Heart left ventricle (tissue), 16 donors: ENCODE results near the gene DYSF. TPM values are rescaled to one million over a fixed set of nuclear protein-coding genes. Genes with fewer than 3 reads are reported as not detected.

Experiments
- ATAC-seq, 4 donors: fragments of 200-7000 bp; cut with Tn5 transposase; one replicate each; pipeline ENCODE4 v1.9.1; 2020 to 2022; ENCODE audit warnings: moderate library complexity in 4 of 4, mild to moderate bottlenecking in 3 of 4, moderate number of reproducible peaks in 1 of 4
- DNase-seq, 5 donors: peaks; one replicate each; pipeline ENCODE4 v3.0.0-alpha.2; 2020
- H3K27ac ChIP-seq, 12 donors: fragments of 200-600 bp; sonication (generic) in 4 of 12; one replicate each; pipeline versions ENCODE4 v1.5.0 to v1.8.0; 2016 to 2022; ENCODE audit warnings: mild to moderate bottlenecking in 2 of 12
- H3K27me3 ChIP-seq, 9 donors: fragments of 200-600 bp; sonication (generic) in 2 of 9; one replicate each; pipeline versions ENCODE4 v1.5.1 to v1.8.0; 2016 to 2022; ENCODE audit warnings: mild to moderate bottlenecking in 3 of 9
- H3K36me3 ChIP-seq, 9 donors: fragments of 200-600 bp; sonication (generic) in 2 of 9; one replicate each; pipeline versions ENCODE4 v1.5.0 to v1.8.0; 2018 to 2022; ENCODE audit warnings: mild to moderate bottlenecking in 2 of 9
- H3K4me1 ChIP-seq, 12 donors: fragments of 200-600 bp; sonication (generic) in 4 of 12; one replicate each; pipeline versions ENCODE4 v1.5.0 to v1.8.0; 2016 to 2022; ENCODE audit warnings: mild to moderate bottlenecking in 3 of 12
- H3K4me3 ChIP-seq, 12 donors: fragments of 200-600 bp; sonication (generic) in 4 of 12; one replicate each; pipeline versions ENCODE4 v1.5.0 to v1.8.0; 2017 to 2022; ENCODE audit warnings: mild to moderate bottlenecking in 9 of 12, moderate library complexity in 4 of 12
- H3K9me3 ChIP-seq, 12 donors: fragments of 200-600 bp; sonication (generic) in 4 of 12; one replicate each; pipeline versions ENCODE4 v1.5.0 to v1.8.0; 2016 to 2022; ENCODE audit warnings: mild to moderate bottlenecking in 1 of 12
- CTCF ChIP-seq, 12 donors: fragments of 200-600 bp; sonication (generic) in 4 of 12; IDR thresholded peaks; one replicate each; pipeline versions ENCODE4 v1.5.0 to v1.8.0; 2018 to 2022; ENCODE audit warnings: antibody characterized with exemption in 12 of 12, mild to moderate bottlenecking in 5 of 12
- POLR2A ChIP-seq, 2 donors: fragments of 450-650 bp; IDR thresholded peaks; one replicate each; pipeline ENCODE4 v1.6.1; 2017; ENCODE audit warnings: antibody characterized with exemption in 2 of 2, mild to moderate bottlenecking in 2 of 2, moderate library complexity in 2 of 2
- WGBS, 4 donors: extraction: QIAGEN DNeasy Blood & Tissue Kit in 2 of 4; methylation state at CpG; one replicate each; pipeline versions ENCODE4 v1.1.5 to v1.1.7; 2013 to 2018; 5-methylcytosine and 5-hydroxymethylcytosine counted together
- intact Hi-C, 10 donors: fragments of 100-400 bp; cut with DNase I; formaldehyde crosslinking; loops; one replicate each; pipeline versions ENCODE4 v1.11.1 to v1.14.2; 2022
- polyA plus RNA-seq, 2 donors: library from polyadenylated mRNA; stranded (reverse); fragments of 200-250 nt; gene quantifications; one replicate each; pipeline ENCODE4 v1.2.3, GENCODE V29; 2013
- total RNA-seq, 9 donors: library from RNA; depleted of rRNA in 2 of 9; stranded (reverse); fragments of >200 nt in 2 of 9; fragmentation: NEBNext Ultra II Directional in 3 of 9; extraction: Animal tissue kit (Norgen Biotek cat#: 25700) in 3 of 9; gene quantifications; one replicate each; pipeline versions ENCODE4 v1.1.0 to v1.2.4, GENCODE V29; 2016 to 2023
- donor health status: ischemic (EF 13 %, LVEDD 7.1; RV severe dilation, severe dysfunction).
- donor health status: healthy with polysubstance abuse.
- donor health status: DM: no; HTN: yes; CAD: no.
- donor health status: DM: no; HTN: no; CAD: no.
- donor health status: ischemic (EF 25% LVEDD 6.9; RV normal size, moderate dysfunction).
- donor health status: ischemic (EF 25% LVEDD 5.7; RV mildly dilated, moderate dysfunction).
- donor health status: healthy.
- donor health status: DM: yes; HTN: yes; CAD: no.
- donor health status: ischemic (EF 35%, LVEDD 5.7; RV mildly dilated, moderate dysfunction).
- donor health status: nonischemic (EF 11% LVEDD 7.7; RV severe dilation, severe dysfunction).
- donor health status: DM: yes; HTN: yes; CAD: no.
- donor health status: PGD.
- donor health status: ischemic (EF 29% LVEDD 5.4; RV normal size, mild dysfunction).
- donor health status: nonischemic (EF 23%, LVEDD 6.1; RV moderate dilation, normal function).

DYSF gene
- total and polyA plus RNA-seq, 11 donors, result 25.5 to 99.9 (median 78.6) TPM

GRCh38 chr2:71461304-71461671 lies 7.9 kb downstream of the DYSF start:
- H3K27me3 ChIP-seq, result no peaks in the 10 kb centered on the region
- DNase-seq, result no peak
- intact Hi-C loops, result loop anchor here in 7 of 10 donors (1.0 to 5.0 kb wide), 3 partner anchors 46 to 50 kb away; no protein-coding TSS in a partner anchor
- WGBS, 4 donors, result 31 to 41% (median 34%) methylated on average over 5 of the region's 5 CpGs
- TF ChIP-seq POLR2A (IDR thresholded peaks at IDR 0.05) (no peak), CTCF (IDR thresholded peaks at IDR 0.05) (no peak)
- no peak for ATAC-seq
- H3K27ac ChIP-seq, result peak overlapping the region in 6 of 12 donors; percentile 31 to 92 (median 72)
- peaks cover 0 to 9% (median 0%) of the 10 kb centered on the region in 12 donors for H3K9me3 ChIP-seq
- H3K4me1 ChIP-seq, result peaks cover 0 to 84% (median 63%) of the 10 kb centered on the region in 12 donors
- H3K36me3 ChIP-seq, result no peaks in the 10 kb centered on the region
- H3K4me3 ChIP-seq, result no peak overlapping the region

GRCh38 chr2:71462056-71462605 lies 8.8 kb downstream of the DYSF start:
- no peaks in the 10 kb centered on the region for H3K36me3 ChIP-seq
- H3K27ac ChIP-seq, result peak overlapping the region in 1 of 12 donors; percentile 20
- WGBS, 4 donors, result 84 to 96% (median 91%) methylated on average over 4 to 8 of the region's 8 CpGs
- intact Hi-C loops, result loop anchor here in 2 of 10 donors (2.0 to 5.0 kb wide), 2 partner anchors 43 to 45 kb away; no protein-coding TSS in a partner anchor
- peaks cover 0 to 9% (median 0%) of the 10 kb centered on the region in 12 donors for H3K9me3 ChIP-seq
- peaks cover 0 to 84% (median 56%) of the 10 kb centered on the region in 12 donors for H3K4me1 ChIP-seq
- DNase-seq, result no peak
- TF ChIP-seq POLR2A (IDR thresholded peaks at IDR 0.05) (no peak), CTCF (IDR thresholded peaks at IDR 0.05) (no peak)
- no peak for ATAC-seq
- H3K27me3 ChIP-seq, result no peaks in the 10 kb centered on the region
- H3K4me3 ChIP-seq, result no peak overlapping the region

- H3K9me3 ChIP-seq, result peaks cover 0 to 9% (median 0%) of the 10 kb centered on the region in 12 donors
- no peak overlapping the region for H3K27ac ChIP-seq
- H3K4me3 ChIP-seq, result no peak overlapping the region
- H3K27me3 ChIP-seq, result no peaks in the 10 kb centered on the region
- H3K4me1 ChIP-seq, result peaks cover 0 to 84% (median 57%) of the 10 kb centered on the region in 12 donors
- 88 to 92% (median 89%) methylated on average over 4 to 5 of the region's 5 CpGs for WGBS, 4 donors
- no peak for ATAC-seq
- intact Hi-C loops, result loop anchor here in 2 of 10 donors (2.0 to 5.0 kb wide), 2 partner anchors 42 to 45 kb away; no protein-coding TSS in a partner anchor
- no peak for DNase-seq
- no peaks in the 10 kb centered on the region for H3K36me3 ChIP-seq
- TF ChIP-seq CTCF (IDR thresholded peaks at IDR 0.05) (no peak), POLR2A (IDR thresholded peaks at IDR 0.05) (no peak)
These were observed 9.4 kb downstream of the DYSF start for GRCh38 chr2:71462641-71463341.

- intact Hi-C loops, result loop anchor here in 2 of 10 donors (2.0 to 5.0 kb wide), 2 partner anchors 42 to 44 kb away; no protein-coding TSS in a partner anchor
- no peaks in the 10 kb centered on the region for H3K36me3 ChIP-seq
- H3K27ac ChIP-seq, result peak overlapping the region in 1 of 12 donors; percentile 18
- H3K4me1 ChIP-seq, result peaks cover 0 to 84% (median 57%) of the 10 kb centered on the region in 12 donors
- DNase-seq (no peak), ATAC-seq (peak in 1 of 4 donors; percentile 8)
- WGBS, 4 donors, result 68 to 75% (median 70%) methylated on average over 6 to 7 of the region's 7 CpGs
- no peak overlapping the region for H3K4me3 ChIP-seq
- H3K27me3 ChIP-seq, result no peaks in the 10 kb centered on the region
- peaks cover 0 to 9% (median 0%) of the 10 kb centered on the region in 12 donors for H3K9me3 ChIP-seq
- TF ChIP-seq CTCF (IDR thresholded peaks at IDR 0.05) (no peak), POLR2A (IDR thresholded peaks at IDR 0.05) (no peak)
These were observed 9.9 kb downstream of the DYSF start for GRCh38 chr2:71463342-71463654.
